ENCODE measurements around the gene CPT2.

CPT2 gene

DNA sequence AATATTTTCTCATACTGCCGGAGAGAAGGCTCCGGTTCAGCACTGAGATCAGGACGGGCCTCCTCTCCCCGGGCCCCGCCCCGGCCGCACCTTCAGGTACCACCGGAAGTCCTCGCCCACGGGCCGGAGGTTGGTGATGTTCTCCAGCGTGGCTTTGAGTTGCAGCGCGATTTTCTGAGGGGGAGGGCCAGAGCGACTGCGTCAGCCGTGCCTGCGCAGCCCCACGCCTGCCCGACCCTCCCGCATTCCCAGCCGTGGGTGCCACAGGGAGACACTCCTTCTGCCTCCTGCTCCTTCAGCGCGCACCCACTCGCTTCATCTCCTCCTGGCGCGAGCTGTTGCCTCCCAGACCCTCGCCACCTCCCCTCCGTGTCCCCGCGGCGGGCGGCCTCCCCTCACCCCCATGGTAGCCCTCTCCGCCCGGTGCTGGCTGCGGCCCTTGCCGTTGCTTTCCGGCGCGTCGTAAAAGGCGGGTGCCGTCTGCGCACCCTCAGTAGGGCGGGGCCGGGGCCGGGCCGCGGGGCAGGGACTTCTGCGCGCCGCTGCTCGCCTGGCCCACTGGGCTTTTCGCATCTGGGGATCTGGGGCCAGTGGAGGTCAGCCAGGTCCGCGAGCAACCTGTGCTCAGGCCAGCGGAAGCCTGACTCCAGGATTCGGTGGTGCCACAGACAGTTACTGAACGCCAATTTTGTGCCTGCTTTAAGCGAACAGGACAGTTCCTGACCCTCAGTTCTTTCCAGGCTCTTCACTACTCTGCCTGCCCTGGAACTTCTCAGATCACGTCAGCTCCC is 23.7 kb downstream of the CPT2 start, which contains the start of gene CZIB:
Gene CZIB (minus strand): TSS at position 464 of the 791 bp plus-strand sequence. CDS start 59 bp downstream, at position 405.
- peak; percentile 93 for DNase-seq

DNA sequence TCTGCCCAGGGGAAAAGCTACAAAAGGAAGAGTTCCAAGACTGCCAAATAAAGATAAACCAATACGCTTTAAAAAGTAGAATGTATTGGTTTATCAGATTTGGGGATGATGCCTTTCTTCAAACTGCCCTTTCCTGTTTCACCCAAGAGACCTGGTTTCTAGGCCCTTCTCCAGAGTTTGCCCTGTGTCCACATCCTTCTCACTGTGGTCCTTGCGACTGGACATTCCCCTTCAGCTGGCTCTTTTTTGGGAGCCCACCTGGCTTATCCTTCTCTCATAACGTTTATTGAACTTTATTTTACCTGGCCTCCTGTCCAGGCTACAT is 24.3 kb downstream of the CPT2 start:
- no peak for DNase-seq

DNA sequence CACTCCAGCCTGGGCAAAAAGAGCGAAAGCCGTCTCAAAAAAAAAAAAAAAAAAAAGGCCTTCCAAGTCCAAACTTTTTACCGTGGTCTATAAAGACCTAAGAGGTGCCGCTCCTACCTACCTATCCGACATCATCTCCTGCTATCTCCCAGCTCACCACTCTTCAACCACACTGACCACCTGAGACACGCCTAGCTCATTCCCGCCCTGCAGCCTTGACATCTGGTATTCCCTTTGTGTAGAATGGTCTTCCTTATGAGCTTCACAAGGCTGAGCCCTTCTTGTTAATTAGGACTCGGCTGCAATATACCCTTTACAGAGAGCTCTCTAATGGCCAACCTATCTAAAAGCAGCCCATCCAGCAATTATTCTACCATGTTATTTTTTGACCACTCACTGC is 41.0 kb downstream of the CPT2 start:
- DNase-seq, result peak; percentile 8

DNA sequence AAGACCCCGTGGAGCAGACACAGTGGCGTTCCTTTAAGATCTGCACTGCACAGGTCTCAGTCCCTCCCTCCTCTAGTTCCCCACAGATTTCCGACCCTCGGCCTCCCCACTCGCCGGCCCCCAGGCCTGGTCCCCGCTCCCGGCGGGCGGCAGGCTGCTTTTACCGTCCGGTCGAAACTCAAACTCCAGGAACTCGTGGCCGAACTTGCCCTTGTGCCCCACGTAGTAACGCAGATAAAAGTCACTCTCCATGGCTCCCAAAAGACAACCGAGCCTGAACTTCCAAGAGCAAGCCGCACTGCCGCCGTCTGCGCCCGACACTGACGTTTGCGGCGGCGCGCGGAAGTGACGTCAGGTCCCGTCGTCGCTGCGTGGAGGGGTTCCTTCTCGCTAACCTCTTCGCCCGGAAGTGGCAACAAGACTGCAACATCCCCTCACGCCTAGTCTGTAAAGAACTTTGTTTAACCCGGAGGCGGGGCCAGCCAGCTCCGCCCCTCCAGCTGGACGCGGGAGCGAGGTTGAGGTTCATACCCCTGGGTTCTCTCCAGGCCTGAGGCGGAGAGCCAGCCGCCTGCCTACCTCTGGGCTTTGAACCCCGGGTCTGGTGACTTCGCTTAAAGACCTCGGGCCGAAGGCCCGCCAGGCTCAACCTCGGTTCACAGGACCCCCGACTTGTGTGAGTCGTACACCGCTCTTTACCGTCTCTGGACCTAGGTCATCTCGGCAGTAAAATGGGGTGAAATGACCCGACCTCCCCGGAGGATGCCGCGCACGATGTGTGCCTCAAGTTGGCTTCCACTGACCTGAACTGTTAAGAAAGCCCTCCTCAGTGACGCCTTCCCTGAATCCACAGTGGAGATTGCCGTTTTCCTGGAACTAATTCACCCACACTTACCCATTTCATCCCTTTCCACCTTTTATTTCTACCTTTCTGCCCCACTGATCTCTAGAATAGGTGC is 41.9 kb downstream of the CPT2 start, which contains the start of gene MAGOH:
Gene MAGOH (minus strand): TSS at position 322 of the 959 bp plus-strand sequence. CDS start 70 bp downstream, at position 252.
- peak; percentile 95 for DNase-seq

DNA sequence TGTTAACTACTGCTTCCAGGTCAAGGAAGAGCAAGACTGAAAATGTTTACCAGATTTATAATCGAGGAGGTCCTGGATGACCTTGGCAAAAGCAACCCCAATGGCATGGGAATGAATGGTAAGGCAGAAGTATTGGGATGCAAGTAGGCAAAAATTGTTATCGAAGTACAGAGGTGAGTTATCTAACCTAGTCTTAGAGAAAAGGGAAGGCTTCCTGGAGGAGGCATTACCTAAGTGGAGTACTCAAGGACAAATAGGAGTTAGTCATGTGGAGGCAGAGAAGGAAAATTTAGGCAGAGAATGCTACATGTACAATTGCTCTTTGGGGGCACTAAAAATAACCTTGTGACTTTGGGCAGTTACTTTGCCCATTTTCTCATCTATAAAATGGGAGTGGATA is 45.2 kb downstream of the CPT2 start:
- DNase-seq, result no peak

DNA sequence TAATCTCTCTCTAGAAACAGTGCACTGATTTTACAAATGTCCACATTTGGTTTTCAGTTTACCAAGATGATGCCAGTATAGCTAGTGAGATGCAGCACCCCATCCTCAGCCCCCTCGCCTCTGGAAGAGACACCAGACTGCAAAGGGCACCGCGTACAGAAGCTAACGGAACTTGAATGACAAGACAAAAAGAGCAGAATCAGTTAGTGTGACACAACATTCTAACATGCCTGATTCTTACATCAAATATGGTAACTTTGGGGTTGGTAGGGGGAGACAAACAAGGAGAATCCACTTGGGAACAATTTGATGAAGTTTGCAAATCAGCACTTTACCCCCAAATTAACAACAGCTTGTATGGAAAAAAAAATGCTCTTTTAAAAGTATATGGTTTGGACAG is 45.8 kb downstream of the CPT2 start:
- no peak for DNase-seq

DNA sequence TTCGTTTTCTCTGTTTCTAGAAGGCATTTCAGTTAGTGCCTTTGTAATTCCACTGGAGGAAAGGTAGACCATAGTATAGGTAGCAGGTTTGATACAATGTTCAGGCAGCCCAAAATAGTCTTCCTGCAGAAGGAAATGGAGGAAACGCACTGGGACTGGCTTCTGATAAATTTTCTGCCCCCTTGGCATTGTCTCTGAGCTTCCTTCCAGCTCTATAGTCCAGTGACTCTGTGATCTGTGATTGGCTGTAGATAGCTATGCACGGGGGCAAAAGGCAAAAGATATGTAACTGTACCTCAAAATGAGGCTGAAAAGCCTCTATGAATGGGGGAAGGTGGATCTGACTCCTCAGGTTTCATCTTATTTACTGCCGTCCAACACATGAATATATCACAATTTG is 47.5 kb downstream of the CPT2 start:
- no peak for DNase-seq

DNA sequence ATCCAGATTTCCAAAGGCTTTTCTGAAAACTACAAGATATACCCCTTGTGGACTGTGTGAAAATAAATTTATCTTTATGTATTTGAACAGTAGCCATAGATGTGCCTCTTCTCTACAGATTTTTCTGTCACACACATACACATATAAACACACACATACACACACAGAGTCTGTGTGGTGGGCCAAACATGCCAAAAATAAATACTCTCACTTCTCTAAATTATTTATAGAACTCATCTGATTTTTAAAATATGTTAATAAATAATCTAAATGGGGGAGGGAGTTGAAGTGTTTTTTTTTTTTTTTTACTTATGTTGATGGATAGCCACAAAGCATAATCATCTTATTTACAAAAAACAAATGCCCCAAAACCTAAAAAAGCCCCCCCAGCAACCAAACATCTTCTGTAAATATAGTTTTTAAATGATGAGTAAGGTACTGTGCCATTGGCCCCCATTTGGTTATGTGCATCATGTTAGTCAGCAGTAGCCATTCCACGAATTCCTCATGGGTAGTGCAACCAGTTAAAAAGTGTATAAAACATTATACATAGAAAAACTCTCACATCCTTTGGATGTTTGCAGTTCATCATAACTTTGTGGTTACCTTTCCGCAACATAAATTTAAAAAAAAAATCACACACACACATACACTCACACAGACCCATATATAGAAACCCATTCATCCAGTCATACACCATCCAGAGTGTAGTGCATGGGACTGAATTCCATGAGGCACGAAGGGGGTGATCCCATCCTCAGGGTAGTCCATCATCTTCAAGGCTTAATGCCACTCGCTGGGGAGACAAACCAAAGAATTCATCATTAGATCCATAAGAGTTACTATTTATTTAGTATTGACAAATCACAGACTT is 49.9 kb downstream of the CPT2 start:
- no peak for DNase-seq

DNA sequence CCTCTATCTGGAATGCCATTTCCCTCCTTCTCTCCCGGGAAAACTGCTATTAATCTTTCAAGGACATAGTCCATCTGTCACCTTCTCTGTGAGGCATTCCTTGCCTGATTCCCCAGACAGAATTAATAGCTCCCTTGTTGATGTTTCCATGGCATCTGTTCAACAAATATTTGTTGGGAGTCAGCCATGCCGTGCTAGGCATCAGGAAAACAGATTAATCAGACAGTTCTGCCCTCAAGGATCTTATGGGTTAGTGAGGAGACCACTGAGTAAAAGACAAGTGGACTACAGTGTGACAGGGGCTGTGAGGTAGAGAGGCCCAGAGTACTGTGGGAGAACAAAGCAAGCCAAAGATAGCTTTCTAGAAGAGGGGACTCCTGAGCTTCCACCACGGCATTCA is 53.1 kb downstream of the CPT2 start:
- no peak for DNase-seq

DNA sequence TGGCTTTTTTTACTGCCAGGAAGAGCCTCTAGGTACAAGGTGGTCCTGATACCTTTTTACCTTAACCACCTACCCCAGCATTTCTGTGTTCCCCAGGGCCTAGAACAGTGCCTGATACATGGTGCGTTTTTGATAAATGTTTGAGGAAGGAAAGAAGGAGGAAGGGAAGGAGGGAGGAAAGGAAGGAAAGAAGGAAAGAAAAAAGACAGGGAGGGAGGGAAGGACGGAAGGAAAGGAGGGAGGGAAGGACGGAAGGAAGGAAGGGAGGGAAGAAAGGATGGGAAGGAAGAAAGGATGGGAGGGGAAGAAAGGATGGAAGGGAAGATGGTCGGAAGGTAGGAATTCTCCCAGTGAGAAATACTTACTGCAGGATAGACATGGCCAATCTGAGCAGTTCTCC is 53.7 kb downstream of the CPT2 start:
- no peak for DNase-seq

DNA sequence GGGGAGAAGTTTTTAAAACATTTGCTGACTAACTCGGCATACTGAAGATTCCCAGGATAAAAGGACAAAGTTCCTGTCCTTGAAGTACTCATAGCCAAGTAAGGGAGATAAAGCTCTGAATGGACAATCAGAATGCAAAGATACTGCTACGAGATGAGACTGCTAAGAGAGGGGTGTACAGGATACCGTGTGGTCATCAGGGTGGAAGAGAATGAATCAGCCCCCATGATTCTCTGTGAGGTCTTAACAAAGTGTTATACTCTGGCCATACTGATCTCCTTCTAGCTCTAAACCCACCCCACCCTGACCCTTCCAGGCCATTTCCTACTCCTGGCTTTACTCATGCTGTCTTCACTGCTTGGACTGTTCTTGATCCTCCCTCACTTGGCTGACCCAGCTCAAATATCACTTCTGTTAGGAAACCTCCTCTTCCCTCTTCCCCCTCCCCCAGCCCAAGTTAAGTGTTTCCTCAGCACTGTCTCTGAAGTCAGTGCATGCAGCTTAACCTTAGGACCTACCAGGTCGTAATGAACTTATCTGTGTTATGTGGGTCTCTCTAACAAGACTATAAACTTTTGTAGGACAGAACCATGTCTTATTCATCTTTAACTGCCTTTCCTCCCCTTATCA is 57.5 kb downstream of the CPT2 start:
- DNase-seq, result no peak

DNA sequence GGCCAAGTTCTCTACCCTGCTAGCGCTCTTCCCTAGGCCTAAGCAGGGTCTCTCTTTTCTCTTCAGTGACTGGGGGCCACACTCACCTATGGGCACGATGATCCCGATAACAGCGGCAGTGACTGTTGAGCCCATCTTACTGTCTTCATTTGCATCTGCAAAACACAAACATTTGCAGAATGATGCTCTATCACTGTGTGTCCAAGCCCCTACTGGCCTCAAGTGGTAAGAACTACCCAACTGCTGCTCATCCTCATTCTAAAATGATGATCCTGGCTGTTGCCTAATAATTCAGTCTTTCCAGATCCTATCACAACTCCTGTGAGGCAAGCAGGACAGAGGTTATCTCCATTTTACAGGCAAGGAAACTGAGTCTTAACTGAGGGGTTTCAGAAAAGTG is 58.4 kb downstream of the CPT2 start:
- no peak for DNase-seq

DNA sequence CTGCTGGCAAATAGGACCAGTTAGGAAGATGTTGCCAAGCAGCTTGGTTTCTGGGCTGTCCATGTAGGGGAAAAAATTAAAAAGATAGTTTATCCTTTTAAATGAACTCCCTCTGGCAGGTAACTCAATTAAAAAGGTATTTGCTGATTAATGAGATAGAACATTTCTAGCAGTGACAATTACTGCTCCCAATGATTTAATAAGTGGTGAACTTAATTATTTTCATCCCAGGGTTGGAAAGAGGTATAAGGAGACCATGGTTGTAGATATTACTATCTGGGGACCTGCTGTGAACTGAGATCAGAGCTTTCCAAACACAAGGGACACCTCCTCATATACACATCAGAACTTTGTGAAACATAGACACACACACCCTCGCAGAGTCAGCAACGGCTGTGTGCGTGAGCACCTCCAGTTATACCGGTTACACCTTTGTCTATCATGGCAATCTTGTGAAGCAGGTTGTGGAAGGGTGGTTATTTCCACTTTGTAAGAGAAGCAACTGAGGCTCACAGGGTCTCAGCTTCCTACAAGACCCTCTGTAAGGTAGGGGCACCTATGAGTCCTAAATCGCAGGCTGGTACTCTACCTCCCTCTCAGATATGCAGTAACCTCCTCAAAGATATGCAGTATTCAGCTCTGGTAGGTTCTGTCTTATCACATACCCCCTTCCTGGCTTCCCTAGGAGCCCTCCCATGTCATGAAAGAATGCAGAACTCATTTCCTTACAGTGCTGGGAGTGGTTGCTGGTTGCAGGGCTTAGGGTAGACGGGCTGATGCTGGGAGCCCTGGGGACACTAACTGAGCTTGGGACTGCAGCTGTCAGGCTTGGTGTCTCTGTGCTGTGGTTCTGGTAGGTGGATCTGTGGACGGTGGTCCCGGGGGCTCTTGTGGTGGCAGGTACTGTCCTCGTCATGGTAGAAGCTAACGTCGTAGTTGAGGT is 60.2 kb downstream of the CPT2 start:
- DNase-seq, result no peak

DNA sequence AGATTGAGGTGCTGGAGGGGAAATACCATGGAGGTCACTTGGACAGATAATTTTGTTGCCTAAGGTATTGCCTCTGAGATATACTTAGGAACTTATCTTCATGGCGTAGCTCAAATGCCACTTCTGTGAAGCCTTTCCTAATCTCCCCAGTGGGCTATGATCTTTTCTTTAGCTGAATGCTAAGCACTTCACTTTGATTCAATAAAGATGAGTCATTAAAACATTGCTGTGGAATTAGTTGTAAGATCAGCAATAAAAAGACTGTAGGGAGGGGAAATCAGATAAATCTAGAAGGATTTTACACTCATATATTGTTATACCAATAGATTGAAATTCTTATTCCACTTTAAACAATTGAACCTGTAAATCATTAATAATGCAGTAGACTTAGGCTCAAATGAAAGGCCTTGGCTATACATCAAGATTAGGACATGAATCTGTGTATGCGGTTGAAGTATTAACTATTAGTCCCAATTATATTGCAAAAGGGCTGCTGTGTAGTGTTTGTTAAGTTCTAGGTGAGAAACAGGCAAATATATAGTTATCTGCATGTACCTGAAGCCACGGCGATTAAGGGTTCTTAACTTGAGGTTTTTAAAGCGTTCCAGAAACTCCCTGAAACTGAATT is 60.9 kb downstream of the CPT2 start:
- no peak for DNase-seq

DNA sequence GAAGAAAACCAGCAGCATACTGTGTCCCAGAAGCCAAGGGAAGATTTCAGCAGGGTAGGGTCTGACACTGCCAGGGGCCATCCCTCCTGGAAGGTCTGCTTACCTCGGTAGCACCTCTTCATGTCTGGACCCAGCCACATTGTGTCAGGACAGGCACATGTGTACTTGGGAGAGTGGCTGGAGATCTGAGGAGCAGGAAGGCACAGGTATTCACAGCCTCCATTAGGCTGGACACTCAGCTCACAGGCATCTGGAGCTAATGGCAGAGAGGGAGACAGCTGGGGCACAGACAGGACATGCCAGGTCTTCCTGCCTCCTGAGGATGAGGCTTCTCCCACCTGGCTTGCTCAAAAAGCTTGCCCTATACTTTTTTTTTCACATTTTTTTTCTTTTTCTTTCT is 61.6 kb downstream of the CPT2 start:
- no peak for DNase-seq

DNA sequence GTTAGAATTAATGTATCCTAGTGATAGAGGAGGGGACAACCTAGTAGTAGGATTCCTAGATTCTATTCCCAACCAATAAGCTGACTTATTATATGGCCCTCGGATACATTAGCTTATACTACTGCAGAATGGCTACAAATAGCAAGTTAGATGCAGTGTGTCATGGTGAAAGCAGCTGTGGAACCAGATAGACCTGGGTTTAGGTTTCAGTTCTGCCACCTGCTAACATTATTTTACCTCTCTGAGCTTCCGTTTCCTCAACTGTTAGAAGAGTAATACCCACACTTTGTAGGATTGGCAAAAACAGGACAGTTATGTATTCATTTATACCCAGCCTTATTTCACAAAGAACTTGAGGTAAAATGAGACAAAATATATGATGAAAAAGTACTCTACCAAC is 63.3 kb downstream of the CPT2 start:
- DNase-seq, result no peak

DNA sequence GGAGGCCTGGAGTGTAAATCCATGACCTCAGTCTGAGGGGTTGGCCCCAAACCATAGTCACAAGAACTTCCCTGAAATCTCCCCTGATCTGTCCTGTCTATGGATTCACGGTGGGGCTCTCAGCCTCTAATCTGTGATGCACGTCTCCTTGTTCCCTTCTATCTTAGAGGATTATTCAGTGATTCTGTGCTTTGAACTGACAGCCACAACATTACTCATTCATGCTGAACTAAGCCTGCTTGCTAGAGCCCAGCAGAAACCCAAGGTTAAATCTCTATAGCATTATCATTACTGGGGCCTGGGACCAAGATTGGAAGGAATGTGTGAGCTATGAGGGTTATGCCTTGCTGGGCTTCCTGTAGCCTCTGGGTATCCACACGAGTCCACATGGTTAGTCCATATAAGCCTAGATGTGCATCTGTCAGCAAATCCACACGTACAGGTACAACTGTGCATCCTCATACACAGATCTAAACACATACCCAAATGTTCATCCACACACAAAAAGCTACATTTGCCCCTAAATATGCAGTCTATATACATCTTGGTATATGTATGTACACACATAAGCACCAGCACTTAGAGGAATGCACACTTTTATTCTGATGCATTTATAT is 64.1 kb downstream of the CPT2 start:
- no peak for DNase-seq

DNA sequence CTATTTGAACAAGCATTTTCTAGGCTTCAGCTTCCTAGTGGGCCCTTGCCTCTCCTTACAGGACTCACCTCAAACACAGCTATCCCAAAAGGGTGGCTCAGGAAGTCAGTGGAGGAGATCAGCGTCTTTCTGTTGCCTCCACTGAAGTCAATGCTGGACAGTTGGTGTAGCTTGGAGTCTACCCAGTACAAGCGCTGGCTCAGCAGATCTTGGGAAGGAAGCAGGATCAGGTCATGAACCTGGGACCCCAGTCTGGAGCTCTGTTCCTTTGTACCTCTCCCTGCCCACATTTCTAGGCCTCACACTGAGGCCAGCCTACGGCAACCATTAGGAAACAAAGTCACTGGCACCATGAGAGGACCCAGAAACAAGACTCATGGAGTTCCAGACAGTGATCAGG is 65.4 kb downstream of the CPT2 start:
- DNase-seq, result no peak

Measured in CD4-positive, alpha-beta T cell treated with Interleukin-10 for 1 hour (primary cell).